Mesodermal cell (in vitro differentiated cells): ENCODE results near the gene PLA2G15.

Experiments
- H3K27ac ChIP-seq: 2 replicates; pipeline ENCODE4 v1.7.0; 2013; ENCODE audit warnings: mild to moderate bottlenecking, low read depth, low read length, moderate library complexity; ENCODE audit not compliant: severe bottlenecking
- H3K36me3 ChIP-seq: 2 replicates; pipeline ENCODE4 v1.7.1; 2013; ENCODE audit warnings: mild to moderate bottlenecking, low read length, moderate library complexity; ENCODE audit not compliant: control insufficient read depth, insufficient read depth
- H3K4me1 ChIP-seq: one replicate; pipeline ENCODE4 v1.7.1; 2013; ENCODE audit warnings: mild to moderate bottlenecking, low read length; ENCODE audit not compliant: insufficient read depth, control insufficient read depth, poor library complexity, severe bottlenecking
- H3K4me3 ChIP-seq: 2 replicates; pipeline ENCODE4 v1.7.0; 2013; ENCODE audit warnings: low read length, control low read depth, mild to moderate bottlenecking; ENCODE audit not compliant: insufficient read depth, poor library complexity, severe bottlenecking; ENCODE audit errors: extremely low read depth
- H3K9me3 ChIP-seq: 2 replicates; pipeline ENCODE4 v1.7.1; 2013; ENCODE audit warnings: mild to moderate bottlenecking, low read length, moderate library complexity; ENCODE audit not compliant: control insufficient read depth
- WGBS, 2 experiments: methylation state at CpG; one replicate each; pipeline ENCODE4 v1.1.5; 2013; ENCODE audit warnings: missing lambda C conversion rate in 2 of 2; ENCODE audit not compliant: insufficient coverage in 2 of 2; 5-methylcytosine and 5-hydroxymethylcytosine counted together

PLA2G15 gene

DNA sequence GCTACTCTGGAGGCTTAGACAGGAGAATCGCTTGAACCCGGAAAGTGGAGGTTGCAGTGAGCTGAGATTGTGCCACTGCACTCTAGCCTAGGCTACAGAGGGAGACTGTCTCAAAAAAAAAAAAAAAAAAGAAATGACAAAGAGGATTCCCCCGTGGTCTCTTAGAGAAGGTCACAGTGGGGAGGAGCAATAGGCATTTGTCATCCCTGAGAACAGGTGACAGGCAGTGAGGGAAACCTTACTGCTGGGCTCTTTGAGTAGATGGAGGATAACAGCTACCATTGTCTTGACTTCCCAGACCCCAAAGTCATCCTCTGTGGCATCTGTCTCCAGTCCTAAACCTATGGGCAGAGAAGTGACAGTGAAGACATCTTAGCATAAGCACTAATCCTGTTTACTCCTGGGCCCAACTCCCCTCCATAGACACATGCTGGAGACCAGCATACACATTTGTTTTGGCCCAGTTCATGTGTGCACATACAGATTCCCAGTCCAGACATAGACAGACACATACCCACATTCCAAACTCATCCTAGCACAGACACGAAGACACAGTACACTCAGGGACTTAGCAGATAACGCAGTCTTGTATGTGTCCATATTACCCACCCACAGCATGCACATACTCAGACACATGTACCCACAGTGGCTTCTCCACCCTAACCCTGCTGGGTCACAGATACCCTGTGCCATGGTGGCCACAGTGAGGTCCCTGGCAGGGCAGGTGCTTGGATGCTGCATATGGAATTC is 11.9 kb upstream of the PLA2G15 start:
- Histone ChIP-seq H3K36me3 (peaks cover 5% of the 10 kb centered on the region), H3K4me1 (peaks cover 9% of the 10 kb centered on the region), H3K4me3 (no peak overlapping the region), H3K9me3 (no peaks in the 10 kb centered on the region), H3K27ac (no peak overlapping the region)
- WGBS, 2 experiments, result 90 to 100% methylated on average over 4 to 5 of the region's 5 CpGs

DNA sequence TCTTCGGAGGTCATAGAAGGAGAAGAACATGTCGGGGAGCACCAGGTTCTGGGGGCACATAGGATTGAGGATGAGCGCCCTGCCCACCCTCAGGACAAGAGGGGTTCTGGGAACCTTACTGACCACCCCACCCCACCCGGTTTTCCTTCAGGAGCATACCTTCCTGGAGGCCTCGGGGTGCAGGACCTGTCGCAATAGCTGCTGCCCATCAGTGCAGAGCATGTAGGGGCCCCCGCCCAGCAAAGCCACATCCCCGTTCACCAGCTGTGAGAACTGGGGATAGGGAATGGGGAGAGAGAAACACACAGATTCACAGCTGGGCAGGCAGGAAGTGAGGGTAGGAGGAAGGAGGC is 11.4 kb upstream of the PLA2G15 start:
- H3K4me3 ChIP-seq, result no peak overlapping the region
- 91 to 95% methylated on average over 3 to 8 of the region's 8 CpGs for WGBS, 2 experiments
- peaks cover 9% of the 10 kb centered on the region for H3K4me1 ChIP-seq
- H3K9me3 ChIP-seq, result no peaks in the 10 kb centered on the region
- H3K27ac ChIP-seq, result no peak overlapping the region
- H3K36me3 ChIP-seq, result peaks cover 5% of the 10 kb centered on the region

DNA sequence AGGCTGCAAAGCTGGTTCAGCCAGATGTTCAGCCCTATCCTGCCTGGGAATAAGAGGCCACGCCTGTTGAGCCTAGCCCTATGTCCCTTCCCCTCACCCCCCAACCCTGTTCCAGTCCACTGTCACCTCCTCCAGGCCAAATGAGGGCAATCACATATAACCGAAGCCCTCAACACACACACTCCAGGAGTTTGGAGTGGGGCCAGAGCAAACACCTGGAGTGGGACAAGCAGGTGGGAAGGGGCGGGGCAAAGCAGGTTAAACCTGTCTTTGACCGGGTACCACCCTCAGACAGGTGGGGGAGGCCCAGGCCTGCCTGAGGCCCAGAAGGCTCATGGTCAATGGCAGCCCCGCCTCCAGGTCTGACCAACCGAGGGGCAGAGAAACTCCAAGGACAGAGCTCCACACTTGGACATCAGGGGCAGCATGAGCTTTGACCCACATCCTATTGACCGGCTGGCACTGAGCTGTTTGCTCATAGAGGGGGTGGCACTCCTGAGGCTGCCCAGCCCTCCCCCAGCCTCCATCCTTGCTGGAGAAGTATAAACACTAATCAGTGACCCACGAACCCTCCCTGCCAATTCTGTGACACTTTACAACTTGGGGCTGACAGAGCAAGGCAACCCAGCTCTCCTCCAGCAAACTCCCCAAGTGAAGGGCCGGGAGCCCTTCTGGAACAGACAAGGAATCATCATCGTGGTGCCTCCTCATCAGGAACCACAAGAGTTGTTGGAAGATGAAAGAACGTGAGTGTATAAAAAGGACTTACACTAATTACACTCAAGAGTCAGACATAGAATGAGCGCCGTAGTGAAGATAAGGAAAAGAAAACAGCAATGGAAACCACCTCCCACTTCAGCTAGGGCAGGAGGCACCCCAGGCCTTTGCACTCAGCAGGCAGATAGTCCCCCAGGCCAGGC is 10.7 kb upstream of the PLA2G15 start:
- H3K4me1 ChIP-seq, result peaks cover 9% of the 10 kb centered on the region
- 77 to 84% methylated on average over 7 of the region's 13 CpGs for WGBS, 2 experiments
- H3K9me3 ChIP-seq, result no peaks in the 10 kb centered on the region
- H3K36me3 ChIP-seq, result peaks cover 5% of the 10 kb centered on the region
- H3K4me3 ChIP-seq, result no peak overlapping the region
- H3K27ac ChIP-seq, result no peak overlapping the region

DNA sequence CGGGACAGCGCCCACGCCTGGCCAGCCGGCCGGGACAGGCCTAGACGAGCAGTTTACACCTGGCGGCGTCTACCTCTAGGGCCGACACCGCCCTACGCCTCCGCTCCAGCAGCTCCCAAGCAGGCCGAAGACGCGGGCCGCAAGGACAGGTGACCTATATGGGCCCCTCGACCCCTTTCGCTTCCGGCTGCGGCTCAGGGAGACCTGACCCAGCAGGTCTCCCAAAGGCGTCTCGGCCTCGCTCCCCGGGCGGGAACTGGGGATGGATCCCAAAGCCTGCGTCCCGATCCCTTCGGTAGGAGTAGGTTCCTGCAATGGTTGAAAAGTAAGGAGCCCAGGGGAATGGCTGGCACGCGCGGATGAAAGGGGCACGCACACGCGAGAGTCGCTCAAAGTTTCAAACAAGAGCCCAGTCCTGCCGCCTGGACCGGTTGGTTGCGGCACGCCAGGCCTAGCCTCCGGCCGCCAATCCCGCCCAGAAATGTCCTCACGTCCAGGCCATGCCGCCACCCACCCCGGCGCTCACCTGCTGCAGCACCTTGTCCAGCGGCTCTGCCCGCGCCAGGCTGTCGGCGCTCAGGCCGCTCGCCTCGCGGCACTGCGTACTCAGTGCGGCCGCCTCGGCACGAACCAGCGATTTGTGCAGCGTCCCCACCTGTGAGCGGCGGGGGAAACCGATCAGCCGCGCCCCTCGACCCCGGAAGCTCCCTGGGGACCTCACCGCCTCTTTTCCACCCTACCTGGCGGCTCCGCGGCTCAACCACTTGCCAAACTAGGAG is 9.9 kb upstream of the PLA2G15 start:
- WGBS, 2 experiments, result 15 to 17% methylated on average over 65 to 66 of the region's 73 CpGs
- Histone ChIP-seq H3K9me3 (no peaks in the 10 kb centered on the region), H3K4me3 (peak overlapping the region; percentile 29)

DNA sequence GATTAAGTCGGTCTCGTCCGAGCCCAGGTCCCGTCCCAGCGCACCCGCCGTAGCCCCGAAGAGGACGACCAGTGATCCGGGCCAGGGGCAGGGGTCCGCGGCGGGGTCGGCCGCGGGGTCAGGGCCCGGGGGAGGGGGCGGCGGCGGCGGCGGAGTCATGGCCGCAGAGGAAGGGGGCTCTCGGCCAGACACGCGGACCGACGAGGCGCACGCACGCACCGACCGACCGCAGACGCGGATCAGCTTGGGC is 9.4 kb upstream of the PLA2G15 start, which contains the start of gene ESRP2:
ESRP2 (minus strand) TSS at position 241 of the 250 bp plus-strand sequence; CDS start at position 159, 82 bp downstream.
- Histone ChIP-seq H3K9me3 (no peaks in the 10 kb centered on the region), H3K4me3 (peak within 1 kb of the TSS; percentile 29), H3K27ac (peak within 1 kb of the TSS; percentile 93), H3K36me3 (no peaks in the 10 kb centered on the region), H3K4me1 (peaks cover 9% of the 10 kb centered on the region)
- WGBS, 2 experiments, result 1 to 2% methylated on average over 24 to 26 of the region's 36 CpGs

More for the DNA sequence above, 9.9 kb upstream of the PLA2G15 start:
- Histone ChIP-seq H3K27ac (no peak overlapping the region), H3K36me3 (no peaks in the 10 kb centered on the region), H3K4me1 (peaks cover 9% of the 10 kb centered on the region)

DNA sequence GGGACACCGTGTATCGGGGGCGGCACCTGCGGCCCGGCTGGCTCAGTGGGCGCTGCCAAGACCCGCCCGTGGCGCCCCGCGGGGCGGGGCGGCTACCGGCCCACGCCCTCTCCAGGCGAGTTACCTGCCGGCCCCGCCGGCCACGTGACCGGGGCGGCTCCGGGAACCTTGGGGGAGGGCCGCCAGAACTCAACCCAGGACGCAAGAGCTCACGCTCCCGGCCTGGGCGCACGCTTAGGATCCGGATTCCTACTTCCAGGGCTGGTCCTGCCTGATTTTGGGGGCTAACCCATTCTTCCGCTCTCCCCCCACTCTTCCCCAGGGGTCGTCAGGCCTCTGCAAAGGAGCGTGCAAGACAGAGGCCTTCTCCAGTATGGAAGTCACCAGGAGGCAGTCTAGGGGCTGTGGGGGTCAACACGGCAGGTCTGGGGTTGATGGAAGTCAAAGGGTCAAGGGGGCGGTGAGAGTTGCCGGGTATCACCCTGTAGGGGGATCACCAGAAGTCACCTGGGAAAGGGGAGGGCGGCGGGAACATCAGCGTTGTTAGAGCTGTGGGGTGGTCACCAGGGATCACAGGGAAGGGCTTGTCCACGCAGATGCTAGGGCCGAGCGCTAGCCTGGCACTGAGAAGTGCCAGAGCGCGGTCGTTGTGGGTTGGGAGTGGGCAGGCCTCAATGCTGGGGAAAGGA is 8.9 kb upstream of the PLA2G15 start:
- no peaks in the 10 kb centered on the region for H3K9me3 ChIP-seq
- H3K4me1 ChIP-seq, result peaks cover 9% of the 10 kb centered on the region
- H3K27ac ChIP-seq, result no peak overlapping the region
- peak overlapping the region; percentile 29 for H3K4me3 ChIP-seq
- 15 to 17% methylated on average over 28 to 36 of the region's 45 CpGs for WGBS, 2 experiments
- no peaks in the 10 kb centered on the region for H3K36me3 ChIP-seq

DNA sequence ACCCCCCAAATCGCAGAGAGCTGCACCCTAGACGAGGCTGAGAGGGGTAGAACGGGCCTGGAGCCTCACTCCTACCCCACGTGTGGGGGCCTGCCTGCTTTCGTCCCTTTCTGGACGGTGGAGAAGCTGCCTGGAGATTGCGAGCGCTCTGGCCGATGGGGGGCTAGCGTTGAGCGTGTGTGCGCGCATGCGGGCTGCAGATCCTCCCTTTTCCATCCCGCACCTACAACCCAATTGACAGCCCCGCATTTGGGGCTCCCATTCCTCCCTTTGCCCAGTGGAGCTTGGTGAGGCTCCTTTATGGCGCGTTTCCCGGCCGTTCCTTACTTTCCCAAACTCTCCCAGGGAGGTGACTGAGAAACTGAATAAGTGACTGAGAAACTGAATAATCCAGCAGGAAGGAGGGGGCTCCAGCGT is 8.3 kb upstream of the PLA2G15 start:
- H3K27ac ChIP-seq, result peak overlapping the region; percentile 93
- no peaks in the 10 kb centered on the region for H3K36me3 ChIP-seq
- H3K4me1 ChIP-seq, result peaks cover 9% of the 10 kb centered on the region
- WGBS, 2 experiments, result 15 to 27% methylated on average over 15 to 17 of the region's 21 CpGs
- H3K4me3 ChIP-seq, result peak overlapping the region; percentile 29
- H3K9me3 ChIP-seq, result no peaks in the 10 kb centered on the region

DNA sequence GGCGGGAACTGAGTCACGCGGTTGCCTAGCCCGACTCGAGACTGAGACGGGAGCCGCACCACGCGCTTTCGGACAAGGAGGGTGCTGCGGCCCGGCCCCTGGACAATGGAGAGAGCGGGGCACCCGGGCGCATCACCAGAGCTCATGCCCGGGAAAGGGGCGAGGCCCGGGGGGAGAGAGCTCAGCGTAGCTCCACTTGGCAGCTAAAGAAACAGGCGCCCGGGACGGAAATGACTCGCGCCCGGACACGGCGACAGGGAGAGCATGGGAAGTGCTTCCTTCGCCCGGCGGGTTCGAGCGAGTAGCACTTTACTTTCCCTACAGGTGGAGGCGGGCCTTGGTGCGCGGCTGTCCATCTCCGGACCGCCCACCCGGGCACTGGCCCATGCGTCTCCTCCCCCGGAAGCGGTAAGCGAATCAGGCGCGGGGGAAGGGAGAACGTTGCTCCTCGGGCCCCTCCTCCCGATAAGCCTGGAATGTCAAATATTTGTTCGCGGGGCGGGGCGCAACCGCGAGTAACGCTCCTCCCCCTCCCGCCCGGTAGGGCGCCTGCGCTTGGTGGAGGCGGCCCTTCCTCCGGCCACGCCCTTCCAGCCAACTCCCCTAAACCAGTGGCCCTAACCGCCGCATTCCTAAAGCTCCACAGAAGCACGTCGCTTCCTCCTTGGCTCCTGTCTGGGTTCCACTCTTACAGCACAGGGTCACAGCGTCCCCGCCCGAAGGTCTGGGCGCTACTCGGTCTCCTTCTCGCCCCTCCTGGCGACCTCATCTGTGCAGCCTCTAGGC is 7.7 kb upstream of the PLA2G15 start:
- Histone ChIP-seq H3K4me1 (peaks cover 9% of the 10 kb centered on the region), H3K27ac (peak overlapping the region; percentile 93), H3K4me3 (peak overlapping the region; percentile 29), H3K9me3 (no peaks in the 10 kb centered on the region), H3K36me3 (no peaks in the 10 kb centered on the region)
- WGBS, 2 experiments, result 1% methylated on average over 60 to 66 of the region's 72 CpGs

DNA sequence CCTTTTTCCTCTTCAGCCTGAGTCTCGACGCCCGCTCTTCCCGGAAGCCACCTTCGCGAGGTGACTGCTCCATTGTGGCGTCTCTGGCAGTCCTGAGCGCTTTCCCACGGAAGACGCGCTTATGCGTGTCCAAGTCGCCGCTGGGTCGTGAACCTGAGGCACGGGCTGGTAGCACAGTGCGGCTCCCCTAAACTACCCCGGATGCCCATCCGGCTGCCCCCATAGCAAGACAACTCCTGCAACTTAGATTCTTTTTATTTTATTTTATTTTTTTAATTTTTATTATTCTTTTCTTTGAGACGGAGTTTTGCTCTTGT is 7.2 kb upstream of the PLA2G15 start:
- Histone ChIP-seq H3K4me3 (peak overlapping the region; percentile 29), H3K36me3 (no peaks in the 10 kb centered on the region), H3K4me1 (peaks cover 9% of the 10 kb centered on the region), H3K27ac (peak overlapping the region; percentile 93), H3K9me3 (no peaks in the 10 kb centered on the region)
- WGBS, 2 experiments, result 25 to 29% methylated on average over 15 to 16 of the region's 20 CpGs

DNA sequence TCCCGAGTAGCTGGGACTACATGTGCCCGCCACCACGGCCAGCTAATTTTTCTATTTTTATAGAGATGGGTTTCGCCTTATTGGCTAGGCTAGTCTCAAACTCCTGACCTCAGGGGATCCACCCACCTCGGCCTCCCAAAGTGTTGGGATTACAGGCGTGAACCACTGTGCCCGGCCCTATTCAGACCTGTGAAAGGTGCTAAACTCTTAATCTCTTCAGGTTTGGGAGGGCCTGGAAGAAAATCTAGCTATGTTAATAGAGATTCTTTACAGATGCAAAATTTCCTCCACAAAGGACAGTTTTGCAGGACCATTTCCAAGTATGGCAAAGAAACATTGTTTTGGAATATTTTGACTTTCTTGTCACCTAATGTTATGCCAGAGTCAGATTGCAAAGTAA is 3.1 kb upstream of the PLA2G15 start:
- Histone ChIP-seq H3K36me3 (no peaks in the 10 kb centered on the region), H3K4me1 (no peaks in the 10 kb centered on the region), H3K27ac (no peak overlapping the region), H3K4me3 (no peak overlapping the region), H3K9me3 (no peaks in the 10 kb centered on the region)
- 79 to 85% methylated on average over 2 to 3 of the region's 7 CpGs for WGBS, 2 experiments
